Sigmoid colon (tissue), 7 donors: ENCODE measurements around the gene SWT1. TPM values are rescaled to one million over a fixed set of nuclear protein-coding genes. Genes with fewer than 3 reads are reported as not detected.
"Not testable (repeated sequence)": the region's sequence is repeated elsewhere in the genome, so short reads cannot be mapped to it uniquely, and the experiment has no call there.

ENCODE experiments used
- DNase-seq: peaks from one replicate; pipeline ENCODE4 v3.0.0-alpha.2; 2019
- H3K27ac ChIP-seq, 4 donors: fragments of 200-600 bp; sonication (generic); one replicate each; pipeline ENCODE4 v1.5.1; 2016 to 2019; ENCODE audit warnings: mild to moderate bottlenecking in 1 of 4
- H3K27me3 ChIP-seq, 3 donors: fragments of 200-600 bp; sonication (generic); one replicate each; pipeline ENCODE4 v1.5.1; 2019; ENCODE audit warnings: mild to moderate bottlenecking in 1 of 3
- H3K36me3 ChIP-seq, 4 donors: fragments of 200-600 bp; sonication (generic); one replicate each; pipeline ENCODE4 v1.5.1; 2016 to 2019
- H3K4me1 ChIP-seq, 4 donors: fragments of 200-600 bp; sonication (generic); one replicate each; pipeline ENCODE4 v1.5.1; 2017 to 2019
- H3K4me3 ChIP-seq, 4 donors: fragments of 200-600 bp; sonication (generic); one replicate each; pipeline ENCODE4 v1.5.1; 2017 to 2019; ENCODE audit warnings: mild to moderate bottlenecking in 2 of 4, moderate library complexity in 1 of 4
- H3K9me3 ChIP-seq, 4 donors: fragments of 200-600 bp in 3 of 4; sonication (generic) in 3 of 4; one replicate each; pipeline versions ENCODE4 v1.5.1 to v1.6.1; 2013 to 2019
- CTCF ChIP-seq, 4 experiments: fragments of 450-650 bp in 3 of 4; fragments of 200-600 bp in 1 of 4; IDR thresholded peaks; one replicate each; pipeline ENCODE4 v1.5.1; 2016 to 2019; ENCODE audit warnings: antibody characterized with exemption in 4 of 4, mild to moderate bottlenecking in 3 of 4, moderate library complexity in 2 of 4
- EP300 ChIP-seq, 4 donors: sonication (generic); formaldehyde crosslinking; IDR thresholded peaks; one replicate each; pipeline ENCODE4 v1.6.1; 2017; ENCODE audit warnings: antibody characterized with exemption in 4 of 4
- POLR2A ChIP-seq, 2 donors: fragments of 450-650 bp; IDR thresholded peaks; one replicate each; pipeline ENCODE4 v1.6.1; 2016; ENCODE audit warnings: antibody characterized with exemption in 2 of 2, mild to moderate bottlenecking in 2 of 2, moderate library complexity in 2 of 2
- POLR2AphosphoS5 ChIP-seq, 4 donors: sonication (generic); formaldehyde crosslinking; IDR thresholded peaks; one replicate each; pipeline ENCODE4 v1.6.1; 2017; ENCODE audit warnings: antibody characterized with exemption in 4 of 4
- WGBS, 2 donors: extraction: QIAGEN DNeasy Blood & Tissue Kit; methylation state at CpG; one replicate each; pipeline ENCODE4 v1.1.7; 2013; 5-methylcytosine and 5-hydroxymethylcytosine counted together
- intact Hi-C: fragments of 100-400 bp; cut with DNase I; formaldehyde crosslinking; loops from one replicate; pipeline ENCODE4 v1.15.1; 2023
- polyA plus RNA-seq, 3 donors: library from polyadenylated mRNA; stranded (reverse); fragments of 200-250 nt; gene quantifications; one replicate each; pipeline ENCODE4 v1.2.3, GENCODE V29; 2013
- total RNA-seq, 4 donors: library from RNA; depleted of rRNA; stranded (reverse); fragments of >200 nt; gene quantifications; one replicate each; pipeline ENCODE4 v1.1.0, GENCODE V29; 2016
- donor health status: healthy with polysubstance abuse.
- donor health status: Bipolar disorder and iron deficiency.
- donor health status: healthy.

The SWT1 gene
- total and polyA plus RNA-seq, 7 donors: 2.2 to 12.7 (median 6.8) TPM

GRCh38 chr1:185193756-185194155, 36.8 kb downstream of the SWT1 start:
- Histone ChIP-seq H3K27ac (no peak overlapping the region), H3K9me3 (peaks cover 0 to 2% (median 0%) of the 10 kb centered on the region in 4 donors), H3K36me3 (peaks cover 0 to 38% (median 0%) of the 10 kb centered on the region in 4 donors), H3K4me1 (no peaks in the 10 kb centered on the region), H3K27me3 (no peaks in the 10 kb centered on the region), H3K4me3 (no peak overlapping the region)
- TF ChIP-seq EP300 (IDR thresholded peaks at IDR 0.05) (no peak), POLR2A (IDR thresholded peaks at IDR 0.05) (no peak), CTCF (IDR thresholded peaks at IDR 0.05) (no peak), POLR2AphosphoS5 (IDR thresholded peaks at IDR 0.05) (no peak)
- intact Hi-C loops: no loop called here
- WGBS, 2 donors: 81 to 87% methylated on average over 1 of the region's 1 CpG
- DNase-seq: no peak

GRCh38 chr1:185198712-185199111, 41.7 kb downstream of the SWT1 start:
- H3K4me3 ChIP-seq, H3K4me1 ChIP-seq, H3K27ac ChIP-seq, H3K9me3 ChIP-seq, DNase-seq, H3K27me3 ChIP-seq, H3K36me3 ChIP-seq, intact Hi-C loops: not testable (repeated sequence)
- WGBS, 2 donors: 94 to 96% methylated on average over 4 of the region's 4 CpGs

- no peak overlapping the region for H3K27ac ChIP-seq
- H3K4me3 ChIP-seq: no peak overlapping the region
- no peak for DNase-seq
- WGBS, 2 donors: 96% methylated on average over 8 of the region's 8 CpGs
- peaks cover 0 to 2% (median 0%) of the 10 kb centered on the region in 4 donors for H3K9me3 ChIP-seq
- TF ChIP-seq EP300 (IDR thresholded peaks at IDR 0.05) (no peak), CTCF (IDR thresholded peaks at IDR 0.05) (no peak), POLR2AphosphoS5 (IDR thresholded peaks at IDR 0.05) (no peak), POLR2A (IDR thresholded peaks at IDR 0.05) (no peak)
- intact Hi-C loops: no loop called here
- no peaks in the 10 kb centered on the region for H3K4me1 ChIP-seq
- H3K27me3 ChIP-seq: no peaks in the 10 kb centered on the region
- H3K36me3 ChIP-seq: peaks cover 0 to 9% (median 0%) of the 10 kb centered on the region in 4 donors
Measured at GRCh38 chr1:185200889-185201288, 43.9 kb downstream of the SWT1 start.

- Histone ChIP-seq H3K27me3 (no peaks in the 10 kb centered on the region), H3K4me1 (no peaks in the 10 kb centered on the region), H3K27ac (no peak overlapping the region), H3K36me3 (peaks cover 0 to 27% (median 0%) of the 10 kb centered on the region in 4 donors), H3K9me3 (no peaks in the 10 kb centered on the region), H3K4me3 (no peak overlapping the region)
- intact Hi-C loops: no loop called here
- DNase-seq: no peak
- no peak for TF ChIP-seq POLR2AphosphoS5 (IDR thresholded peaks at IDR 0.05)
- TF ChIP-seq POLR2A (IDR thresholded peaks at IDR 0.05): no peak
- TF ChIP-seq EP300 (IDR thresholded peaks at IDR 0.05): no peak
- TF ChIP-seq CTCF (IDR thresholded peaks at IDR 0.05): no peak
Measured at GRCh38 chr1:185207170-185207569, 50.2 kb downstream of the SWT1 start.

GRCh38 chr1:185207980-185208602, 51.1 kb downstream of the SWT1 start:
- no peak for DNase-seq
- no peak for TF ChIP-seq POLR2AphosphoS5 (IDR thresholded peaks at IDR 0.05)
- no peak for TF ChIP-seq CTCF (IDR thresholded peaks at IDR 0.05)
- no peak for TF ChIP-seq POLR2A (IDR thresholded peaks at IDR 0.05)
- TF ChIP-seq EP300 (IDR thresholded peaks at IDR 0.05): no peak
- Histone ChIP-seq H3K4me3 (no peak overlapping the region), H3K36me3 (peaks cover 0 to 27% (median 0%) of the 10 kb centered on the region in 4 donors), H3K27me3 (no peaks in the 10 kb centered on the region), H3K27ac (no peak overlapping the region), H3K9me3 (no peaks in the 10 kb centered on the region), H3K4me1 (no peaks in the 10 kb centered on the region)
- intact Hi-C loops: no loop called here
- WGBS, 2 donors: 95% methylated on average over 3 of the region's 3 CpGs
